Erythroblast (primary cell): ENCODE measurements around the gene FANCG.

Experiments
- GATA1 ChIP-seq: IDR thresholded peaks from 2 replicates; pipeline ENCODE4 v1.6.1; 2011; ENCODE audit warnings: low read depth, mild to moderate bottlenecking, control low read depth, low read length, moderate library complexity
- POLR2A ChIP-seq: IDR thresholded peaks from 2 replicates; pipeline ENCODE4 v1.6.1; 2011; ENCODE audit warnings: mild to moderate bottlenecking, low read length

DNA sequence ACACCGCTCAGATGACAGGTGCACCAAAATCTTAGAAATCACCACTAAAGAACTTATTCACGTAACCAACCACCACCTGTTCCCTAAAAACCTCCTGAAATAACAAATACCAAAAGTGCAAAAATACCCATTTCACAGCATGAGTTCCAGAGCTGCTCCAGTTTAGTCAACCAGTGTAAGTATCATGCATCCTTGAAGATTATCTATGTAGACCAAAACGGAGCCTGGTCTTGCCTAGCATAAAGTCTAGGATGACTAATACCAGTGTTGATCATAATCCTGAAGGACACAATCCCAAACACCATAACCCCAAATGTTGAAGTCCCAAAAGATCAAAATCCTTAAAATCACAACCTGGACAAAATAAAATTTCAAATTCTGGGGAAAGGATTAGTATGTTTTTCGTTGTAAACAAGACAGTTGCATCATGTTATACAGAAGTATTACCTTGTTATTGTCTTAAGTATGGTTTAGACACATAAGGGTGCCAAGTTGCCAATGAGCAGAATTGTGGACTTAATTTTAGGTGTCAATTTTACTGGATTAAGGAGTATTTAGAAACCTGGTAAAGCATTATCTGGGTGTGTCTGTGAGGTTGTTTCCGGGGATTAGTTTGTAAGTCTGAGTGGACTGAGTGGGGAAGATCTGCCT, 25.4 kb downstream of the FANCG start:
- TF ChIP-seq POLR2A (no peak), GATA1 (no peak)
